Daoy (cell line): ENCODE data around the gene SRBD1. TPM values are rescaled to one million over a fixed set of nuclear protein-coding genes. Genes with fewer than 3 reads are reported as not detected.

Source experiments
- DNase-seq: peaks from one replicate; pipeline ENCODE4 v3.0.0-alpha.2; 2015; ENCODE audit warnings: low read depth
- total RNA-seq: library from RNA; depleted of rRNA; stranded (reverse); fragments of >200 nt; shearing (Covaris generic); gene quantifications from 2 replicates; pipeline ENCODE4 v1.2.3, GENCODE V29; 2014; rRNA removed

SRBD1 gene
- total RNA-seq, 1 experiment from 2014 or later = 41.3 TPM

DNA sequence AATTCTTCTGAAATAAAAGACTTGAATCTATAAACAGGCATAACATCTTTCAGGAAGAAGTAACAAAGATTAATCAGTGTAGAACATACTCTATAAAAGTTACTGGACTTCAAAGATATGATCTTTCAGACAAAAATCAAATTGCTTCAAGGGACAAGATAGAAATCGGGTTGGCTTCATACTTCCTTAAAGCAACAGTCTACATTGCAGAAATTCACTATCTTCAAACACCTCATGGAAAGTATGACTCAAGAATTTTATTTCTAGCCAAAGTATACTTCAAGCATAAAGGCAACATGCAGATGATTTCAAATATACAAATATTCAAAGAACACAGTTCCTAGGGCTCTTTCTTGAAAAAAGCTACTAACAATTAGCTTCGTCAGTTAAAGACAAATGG is 240.7 kb downstream of the SRBD1 start:
- DNase-seq = no peak

DNA sequence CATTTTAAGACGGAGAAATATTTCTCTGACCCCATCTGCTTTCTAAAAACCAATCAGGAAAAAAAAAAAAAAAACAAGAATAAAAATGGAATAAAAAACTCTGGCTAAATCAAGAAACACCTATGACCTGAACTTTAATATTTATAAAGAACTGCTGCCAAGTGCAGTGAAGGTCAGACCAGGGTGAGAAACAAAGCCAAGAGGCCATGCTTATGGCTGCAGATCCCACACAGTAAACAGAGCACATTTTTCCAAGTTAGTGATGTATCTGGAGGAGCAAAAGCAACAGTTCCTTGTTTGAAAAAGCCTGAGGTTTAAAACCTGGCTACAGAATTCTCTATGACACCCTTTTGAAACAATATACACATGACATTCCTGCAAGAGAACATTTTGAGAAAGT is 242.3 kb downstream of the SRBD1 start:
- DNase-seq = no peak

- DNase-seq = no peak
Measured at GRCh38 chr2:45361666-45362065, 249.4 kb downstream of the SRBD1 start.

- no peak for DNase-seq
Measured at GRCh38 chr2:45354776-45355175, 256.3 kb downstream of the SRBD1 start.

GRCh38 chr2:45353879-45354278 is 257.2 kb downstream of the SRBD1 start:
- DNase-seq = peak; percentile 89

GRCh38 chr2:45352506-45352905 is 258.6 kb downstream of the SRBD1 start:
- DNase-seq = no peak

GRCh38 chr2:45345331-45346234 is 265.5 kb downstream of the SRBD1 start:
- no peak for DNase-seq

DNA sequence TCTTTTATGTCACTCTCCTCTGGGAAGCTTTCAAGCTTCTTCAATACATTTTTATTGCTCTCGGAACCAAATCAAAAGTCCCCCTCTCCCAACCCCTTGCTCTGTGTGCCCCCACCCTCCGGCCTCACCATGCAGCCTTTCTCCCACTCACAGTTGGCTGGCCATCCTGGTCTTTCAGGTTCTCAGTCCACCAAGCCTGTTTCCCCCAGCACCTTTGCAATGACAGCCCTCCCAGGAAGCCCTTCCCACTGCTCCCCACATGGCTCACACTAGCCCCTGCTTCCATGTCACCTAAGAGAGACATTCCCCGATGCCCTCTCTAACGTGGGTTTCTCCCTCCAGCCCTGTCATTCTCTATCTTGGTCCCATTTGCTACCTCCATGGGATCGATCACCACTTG is 266.6 kb downstream of the SRBD1 start:
- DNase-seq = no peak

DNA sequence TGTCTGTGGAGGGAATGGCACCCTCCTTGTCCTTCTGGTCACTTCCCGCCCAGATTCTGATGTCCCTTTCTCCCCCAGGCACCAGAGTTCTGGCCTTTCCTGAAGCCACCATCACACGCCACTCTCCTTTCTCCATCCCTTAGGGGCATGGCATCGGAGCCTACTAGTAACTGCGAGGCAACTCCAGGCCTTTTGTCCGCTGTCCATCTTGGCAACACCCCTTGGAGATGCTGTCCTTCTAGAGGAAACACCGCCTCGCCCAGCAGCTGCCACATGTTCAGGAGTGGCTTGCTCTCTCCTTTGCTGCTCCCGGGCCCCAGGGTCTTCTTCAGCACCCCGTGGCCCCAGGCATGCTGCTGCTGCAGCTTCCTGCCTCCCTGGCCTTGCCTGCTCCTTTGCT is 267.0 kb downstream of the SRBD1 start:
- no peak for DNase-seq

GRCh38 chr2:45343251-45344017 is 267.6 kb downstream of the SRBD1 start:
- peak; percentile 25 for DNase-seq

DNA sequence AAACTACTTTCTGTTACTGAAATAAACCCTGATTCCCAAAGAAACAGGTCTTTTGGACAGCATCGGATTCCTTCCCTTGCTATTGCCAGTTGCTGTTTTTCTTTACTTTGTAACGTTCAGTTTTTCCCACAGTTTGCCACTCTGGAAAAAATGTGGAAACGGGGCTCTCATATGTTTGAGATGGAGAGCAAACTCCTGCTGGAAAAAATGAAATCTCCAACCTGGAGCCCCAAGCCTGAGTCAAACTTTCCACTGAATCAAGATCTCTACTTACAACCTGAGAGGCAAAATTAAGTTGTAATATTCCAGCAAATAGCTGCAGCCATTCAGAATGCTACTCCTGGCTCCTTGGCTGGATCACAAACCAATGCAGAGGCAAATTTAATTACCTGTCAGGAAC is 270.7 kb downstream of the SRBD1 start:
- no peak for DNase-seq

DNA sequence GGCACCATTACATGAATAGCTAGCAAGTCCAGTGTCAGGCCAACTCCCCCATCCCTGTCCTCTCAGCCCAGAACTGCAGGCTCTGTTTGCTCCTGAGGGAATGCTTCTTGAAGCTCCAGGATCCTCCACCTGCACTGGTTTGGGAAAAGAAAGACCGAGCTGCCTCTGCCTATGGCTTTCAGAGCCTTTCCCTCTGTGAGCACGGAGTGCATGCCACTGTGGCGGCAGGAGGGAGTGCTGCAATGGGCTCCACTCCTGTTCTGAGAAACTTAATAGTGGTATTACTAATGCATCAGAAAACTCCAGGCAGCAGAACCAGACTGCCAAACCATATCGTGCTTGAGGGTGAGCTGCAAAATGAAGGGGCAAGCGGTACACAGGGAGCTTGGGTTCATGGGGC is 271.8 kb downstream of the SRBD1 start:
- no peak for DNase-seq

Other genes with a start within 250 kb of the SRBD1 start
- gene PRKCE, start 40.4 kb upstream of the SRBD1 start, total RNA-seq = 4.6 and 4.9 TPM in 2 replicates